HL-60 (cell line): ENCODE results near the gene PHLDA1.

ENCODE experiments used
- POLR2AphosphoS5 ChIP-seq: IDR thresholded peaks from 2 replicates; pipeline ENCODE4 v1.6.1; 2012; ENCODE audit warnings: low read depth
- SPI1 ChIP-seq: IDR thresholded peaks from 2 replicates; pipeline ENCODE4 v1.6.1; 2012; ENCODE audit warnings: low read depth, mild to moderate bottlenecking, borderline replicate concordance
- TF ChIP-seq, protein P1 (sequence below): IDR thresholded peaks from one replicate; pipeline ENCODE4 v1.5.1; 2011; ENCODE audit warnings: low read length, control low read depth, inconsistent platforms; ENCODE audit not compliant: insufficient read depth
- TF ChIP-seq, protein P2 (sequence below): IDR thresholded peaks from 2 replicates; pipeline ENCODE4 v1.6.1; 2012; ENCODE audit warnings: low read depth; ENCODE audit not compliant: insufficient replicate concordance

DNA sequence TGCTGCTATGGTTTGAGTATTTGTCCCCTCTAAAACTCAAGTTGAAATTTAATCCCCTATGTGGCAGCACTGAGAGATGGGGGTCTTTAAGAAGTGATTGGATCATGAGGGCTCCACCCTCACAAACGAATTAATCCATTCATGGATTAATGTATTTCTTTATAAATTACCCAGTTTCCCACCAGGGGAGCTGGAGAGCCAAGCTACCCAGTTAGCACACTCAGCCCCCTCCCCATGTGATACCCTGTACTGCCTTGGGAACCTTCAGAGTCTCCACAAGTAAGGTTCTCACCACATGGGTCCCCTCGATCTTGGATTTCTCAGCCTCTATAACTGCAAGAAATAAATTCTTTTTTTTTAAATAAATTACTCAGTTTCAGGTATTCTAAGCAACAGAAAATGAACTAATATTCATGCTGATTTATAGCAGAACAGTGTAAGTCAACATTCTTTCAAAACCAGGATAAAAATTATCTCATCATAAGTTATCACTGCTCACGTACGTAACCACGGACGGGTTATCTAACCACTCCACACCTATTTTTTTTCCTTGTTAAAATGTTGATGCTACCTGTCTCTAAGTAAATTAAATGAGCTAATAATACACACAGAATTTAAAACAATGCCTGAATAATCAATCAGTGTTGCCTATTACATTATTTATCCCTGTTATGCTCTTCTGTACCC, 49.3 kb upstream of the PHLDA1 start:
- TF ChIP-seq, protein P1, sequence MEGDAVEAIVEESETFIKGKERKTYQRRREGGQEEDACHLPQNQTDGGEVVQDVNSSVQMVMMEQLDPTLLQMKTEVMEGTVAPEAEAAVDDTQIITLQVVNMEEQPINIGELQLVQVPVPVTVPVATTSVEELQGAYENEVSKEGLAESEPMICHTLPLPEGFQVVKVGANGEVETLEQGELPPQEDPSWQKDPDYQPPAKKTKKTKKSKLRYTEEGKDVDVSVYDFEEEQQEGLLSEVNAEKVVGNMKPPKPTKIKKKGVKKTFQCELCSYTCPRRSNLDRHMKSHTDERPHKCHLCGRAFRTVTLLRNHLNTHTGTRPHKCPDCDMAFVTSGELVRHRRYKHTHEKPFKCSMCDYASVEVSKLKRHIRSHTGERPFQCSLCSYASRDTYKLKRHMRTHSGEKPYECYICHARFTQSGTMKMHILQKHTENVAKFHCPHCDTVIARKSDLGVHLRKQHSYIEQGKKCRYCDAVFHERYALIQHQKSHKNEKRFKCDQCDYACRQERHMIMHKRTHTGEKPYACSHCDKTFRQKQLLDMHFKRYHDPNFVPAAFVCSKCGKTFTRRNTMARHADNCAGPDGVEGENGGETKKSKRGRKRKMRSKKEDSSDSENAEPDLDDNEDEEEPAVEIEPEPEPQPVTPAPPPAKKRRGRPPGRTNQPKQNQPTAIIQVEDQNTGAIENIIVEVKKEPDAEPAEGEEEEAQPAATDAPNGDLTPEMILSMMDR, result no peak
- TF ChIP-seq, protein P2, sequence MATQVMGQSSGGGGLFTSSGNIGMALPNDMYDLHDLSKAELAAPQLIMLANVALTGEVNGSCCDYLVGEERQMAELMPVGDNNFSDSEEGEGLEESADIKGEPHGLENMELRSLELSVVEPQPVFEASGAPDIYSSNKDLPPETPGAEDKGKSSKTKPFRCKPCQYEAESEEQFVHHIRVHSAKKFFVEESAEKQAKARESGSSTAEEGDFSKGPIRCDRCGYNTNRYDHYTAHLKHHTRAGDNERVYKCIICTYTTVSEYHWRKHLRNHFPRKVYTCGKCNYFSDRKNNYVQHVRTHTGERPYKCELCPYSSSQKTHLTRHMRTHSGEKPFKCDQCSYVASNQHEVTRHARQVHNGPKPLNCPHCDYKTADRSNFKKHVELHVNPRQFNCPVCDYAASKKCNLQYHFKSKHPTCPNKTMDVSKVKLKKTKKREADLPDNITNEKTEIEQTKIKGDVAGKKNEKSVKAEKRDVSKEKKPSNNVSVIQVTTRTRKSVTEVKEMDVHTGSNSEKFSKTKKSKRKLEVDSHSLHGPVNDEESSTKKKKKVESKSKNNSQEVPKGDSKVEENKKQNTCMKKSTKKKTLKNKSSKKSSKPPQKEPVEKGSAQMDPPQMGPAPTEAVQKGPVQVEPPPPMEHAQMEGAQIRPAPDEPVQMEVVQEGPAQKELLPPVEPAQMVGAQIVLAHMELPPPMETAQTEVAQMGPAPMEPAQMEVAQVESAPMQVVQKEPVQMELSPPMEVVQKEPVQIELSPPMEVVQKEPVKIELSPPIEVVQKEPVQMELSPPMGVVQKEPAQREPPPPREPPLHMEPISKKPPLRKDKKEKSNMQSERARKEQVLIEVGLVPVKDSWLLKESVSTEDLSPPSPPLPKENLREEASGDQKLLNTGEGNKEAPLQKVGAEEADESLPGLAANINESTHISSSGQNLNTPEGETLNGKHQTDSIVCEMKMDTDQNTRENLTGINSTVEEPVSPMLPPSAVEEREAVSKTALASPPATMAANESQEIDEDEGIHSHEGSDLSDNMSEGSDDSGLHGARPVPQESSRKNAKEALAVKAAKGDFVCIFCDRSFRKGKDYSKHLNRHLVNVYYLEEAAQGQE, result no peak
- TF ChIP-seq POLR2AphosphoS5 (no peak), SPI1 (no peak)
